AG04449 (cell line): ENCODE results near the gene FUS.

Source experiments
- CTCF ChIA-PET: fragments of 350-600 bp; formaldehyde crosslinking; extraction: SDS; loops from one replicate; lab custom pipeline; 2021; ENCODE audit warnings: antibody characterized with exemption; lab: Yijun Ruan, JAX
- POLR2A ChIA-PET: fragments of 400-600, 350-600 bp; formaldehyde crosslinking; extraction: SDS; loops from one replicate; lab custom pipeline; 2020; ENCODE audit warnings: antibody characterized with exemption, inconsistent platforms; lab: Yijun Ruan, JAX
- DNase-seq: peaks from one replicate; pipeline ENCODE4 v3.0.0-alpha.2; 2010; ENCODE audit warnings: low read depth, low spot score
- H3K4me3 ChIP-seq: 2 replicates; pipeline ENCODE4 v1.5.1; 2011; ENCODE audit warnings: low read depth, mild to moderate bottlenecking, control low read depth, low read length
- TF ChIP-seq, protein P1 (sequence below): IDR thresholded peaks from one replicate; pipeline ENCODE4 v1.5.1; 2011; ENCODE audit warnings: mild to moderate bottlenecking, moderate library complexity, low read length, control low read depth, inconsistent platforms; ENCODE audit not compliant: insufficient read depth; ENCODE audit errors: missing control alignments

The FUS gene

DNA sequence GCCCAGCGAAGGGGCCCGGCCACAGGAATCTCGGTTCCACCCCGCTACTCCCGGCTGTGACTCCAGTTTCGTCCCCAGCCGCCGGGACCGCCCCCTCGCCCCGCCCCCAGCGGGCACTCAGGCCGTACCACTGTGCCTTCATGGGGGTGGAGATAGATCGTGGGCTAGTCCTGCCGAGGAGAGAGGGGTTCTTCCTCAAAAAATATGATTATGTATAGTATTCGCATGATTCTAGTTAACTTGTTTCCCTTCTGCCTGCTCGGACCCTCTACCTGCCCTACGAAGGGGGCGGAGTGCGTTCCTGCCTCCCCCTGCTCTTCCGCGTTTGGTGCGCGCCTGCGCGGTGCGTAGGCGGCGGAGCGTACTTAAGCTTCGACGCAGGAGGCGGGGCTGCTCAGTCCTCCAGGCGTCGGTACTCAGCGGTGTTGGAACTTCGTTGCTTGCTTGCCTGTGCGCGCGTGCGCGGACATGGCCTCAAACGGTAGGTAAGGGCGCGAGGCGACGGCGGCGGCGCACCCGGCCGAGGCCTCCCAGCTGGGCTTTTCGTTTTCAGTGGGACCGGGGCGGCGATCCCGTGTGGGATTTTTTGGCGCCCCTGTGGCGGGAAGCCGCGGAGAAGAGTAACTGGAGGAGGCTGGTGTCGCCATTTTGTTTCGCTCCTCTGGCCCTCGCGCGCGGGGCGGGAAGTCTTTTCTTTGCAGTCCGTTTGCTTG, at the start of gene FUS:
Gene FUS (plus strand): TSS at position 393 of the 713 bp plus-strand sequence. CDS start 76 bp downstream, at position 469.
- peak within 1 kb of the TSS; percentile 95 for H3K4me3 ChIP-seq
- TF ChIP-seq, protein P1, sequence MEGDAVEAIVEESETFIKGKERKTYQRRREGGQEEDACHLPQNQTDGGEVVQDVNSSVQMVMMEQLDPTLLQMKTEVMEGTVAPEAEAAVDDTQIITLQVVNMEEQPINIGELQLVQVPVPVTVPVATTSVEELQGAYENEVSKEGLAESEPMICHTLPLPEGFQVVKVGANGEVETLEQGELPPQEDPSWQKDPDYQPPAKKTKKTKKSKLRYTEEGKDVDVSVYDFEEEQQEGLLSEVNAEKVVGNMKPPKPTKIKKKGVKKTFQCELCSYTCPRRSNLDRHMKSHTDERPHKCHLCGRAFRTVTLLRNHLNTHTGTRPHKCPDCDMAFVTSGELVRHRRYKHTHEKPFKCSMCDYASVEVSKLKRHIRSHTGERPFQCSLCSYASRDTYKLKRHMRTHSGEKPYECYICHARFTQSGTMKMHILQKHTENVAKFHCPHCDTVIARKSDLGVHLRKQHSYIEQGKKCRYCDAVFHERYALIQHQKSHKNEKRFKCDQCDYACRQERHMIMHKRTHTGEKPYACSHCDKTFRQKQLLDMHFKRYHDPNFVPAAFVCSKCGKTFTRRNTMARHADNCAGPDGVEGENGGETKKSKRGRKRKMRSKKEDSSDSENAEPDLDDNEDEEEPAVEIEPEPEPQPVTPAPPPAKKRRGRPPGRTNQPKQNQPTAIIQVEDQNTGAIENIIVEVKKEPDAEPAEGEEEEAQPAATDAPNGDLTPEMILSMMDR = no peak
- ChIA-PET POLR2A (interaction anchor here (0.6 to 2.6 kb wide), 45 partner anchors 9 to 694 kb away, joined by 3 to 31 read pairs (median 5); partner anchors contain the start of genes ARMC5, BCL7C, HSD3B7 and KAT8), CTCF (interaction anchor here (0.8 to 8.9 kb wide), 4 partner anchors 21 to 226 kb away, joined by 3 to 35 read pairs (median 4); no protein-coding TSS in a partner anchor)
- DNase-seq = peak; percentile 47

DNA sequence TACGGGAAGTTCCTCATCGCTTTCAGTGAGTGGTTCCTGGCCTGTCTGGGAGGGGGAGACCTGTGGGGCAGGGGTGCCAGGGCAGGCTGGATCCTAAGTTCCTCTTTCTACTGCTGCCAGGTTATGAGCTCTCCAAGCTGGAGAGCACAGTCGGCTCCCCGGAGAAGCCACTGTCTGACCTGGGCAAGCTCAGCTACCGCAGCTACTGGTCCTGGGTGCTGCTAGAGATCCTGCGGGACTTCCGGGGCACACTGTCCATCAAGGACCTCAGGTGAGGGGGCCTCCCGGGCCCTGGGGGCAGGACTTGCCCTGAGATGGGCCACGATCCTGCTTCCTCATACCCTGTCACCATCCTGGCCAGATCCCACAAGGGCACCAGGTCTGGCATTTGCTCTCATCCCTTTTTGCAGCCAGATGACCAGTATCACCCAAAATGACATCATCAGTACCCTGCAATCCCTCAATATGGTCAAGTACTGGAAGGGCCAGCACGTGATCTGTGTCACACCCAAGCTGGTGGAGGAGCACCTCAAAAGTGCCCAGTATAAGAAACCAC, 49.5 kb upstream of the FUS start:
- no peak overlapping the region for H3K4me3 ChIP-seq
- TF ChIP-seq, protein P1 = no peak
- DNase-seq = no peak
- CTCF ChIA-PET = interaction anchor here (1.4 to 1.9 kb wide), 3 partner anchors 9 to 12 kb away, joined by 4 to 8 read pairs (median 6); no protein-coding TSS in a partner anchor
- POLR2A ChIA-PET = interaction anchor here (1.0 to 1.5 kb wide), 2 partner anchors 9 to 12 kb away, joined by 3 read pairs; no protein-coding TSS in a partner anchor

DNA sequence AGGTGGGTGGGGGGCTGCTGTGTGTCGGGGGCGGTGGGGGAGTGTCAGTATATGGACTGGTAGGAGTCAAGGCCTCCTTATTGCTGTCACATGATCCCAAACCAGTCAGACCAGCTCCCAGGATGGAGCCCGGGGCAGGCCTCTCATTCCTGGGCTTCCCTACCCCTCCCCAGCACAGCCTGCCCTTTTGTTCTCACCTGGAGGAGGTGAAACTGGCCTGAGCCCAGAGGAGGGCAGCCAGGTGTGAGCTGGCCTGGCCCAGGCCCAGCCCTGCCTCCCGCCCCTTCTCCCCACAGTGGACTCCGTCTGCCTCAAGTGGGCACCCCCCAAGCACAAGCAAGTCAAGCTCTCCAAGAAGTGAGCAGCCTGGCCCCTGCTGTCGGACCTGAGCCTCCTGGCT, 49.0 kb upstream of the FUS start:
- ChIA-PET POLR2A (interaction anchor here (1.0 to 1.5 kb wide), 2 partner anchors 10 to 11 kb away, joined by 3 read pairs; no protein-coding TSS in a partner anchor), CTCF (interaction anchor here (1.6 to 1.9 kb wide), 2 partner anchors 8 to 11 kb away, joined by 4 to 6 read pairs; no protein-coding TSS in a partner anchor)
- no peak overlapping the region for H3K4me3 ChIP-seq
- no peak for DNase-seq
- TF ChIP-seq, protein P1 = no peak

DNA sequence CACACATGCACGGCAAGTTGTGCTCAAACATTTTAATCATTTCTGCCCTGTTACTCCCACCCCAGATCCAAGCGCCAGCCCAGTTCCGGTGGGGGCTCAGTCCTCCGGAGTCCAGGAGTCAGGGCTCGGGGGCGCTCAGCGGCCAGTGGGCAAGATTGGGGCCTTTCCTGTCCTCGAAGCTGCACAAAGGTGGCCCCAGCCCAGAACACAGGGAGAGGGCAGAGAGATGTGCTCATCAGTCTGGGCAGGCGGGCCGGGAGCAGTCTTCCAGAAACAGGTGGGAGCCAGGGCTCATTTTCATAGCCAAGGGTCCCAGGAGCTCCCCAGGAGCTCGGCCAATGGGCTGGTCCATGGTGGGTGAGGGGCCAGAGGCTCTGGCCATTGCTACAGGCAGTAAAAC, 48.5 kb upstream of the FUS start:
- no peak overlapping the region for H3K4me3 ChIP-seq
- CTCF ChIA-PET = interaction anchor here (1.9 kb wide), 1 partner anchor 11 kb away, joined by 6 read pairs; no protein-coding TSS in a partner anchor
- no peak for DNase-seq
- TF ChIP-seq, protein P1 = no peak
- POLR2A ChIA-PET = interaction anchor here (1.5 kb wide), 1 partner anchor 10 kb away, joined by 3 read pairs; no protein-coding TSS in a partner anchor

DNA sequence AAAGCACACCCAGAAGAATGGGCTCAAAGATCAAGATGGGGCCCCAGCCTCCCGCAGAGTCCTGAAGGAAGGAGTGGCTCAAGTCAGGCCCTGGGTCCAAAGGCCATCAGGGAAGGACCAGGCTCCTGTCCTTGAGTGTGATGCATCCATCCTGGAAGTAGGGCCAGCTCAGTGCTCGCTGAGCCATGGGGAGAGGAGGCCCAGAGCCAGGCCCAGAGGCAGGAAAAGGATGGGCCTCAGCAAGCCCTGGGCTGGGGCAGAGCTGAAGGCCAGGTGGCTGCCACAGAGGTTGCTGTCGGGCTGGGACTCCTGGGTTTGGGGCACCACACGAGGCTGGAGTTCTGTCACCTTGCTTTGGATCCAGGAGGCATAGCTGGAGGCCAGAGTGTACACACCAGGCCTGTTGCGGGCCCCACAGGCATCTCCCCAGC, 48.1 kb upstream of the FUS start:
- POLR2A ChIA-PET = no interaction called here
- no peak for DNase-seq
- CTCF ChIA-PET = interaction anchor here (1.9 kb wide), 1 partner anchor 10 kb away, joined by 6 read pairs; no protein-coding TSS in a partner anchor
- H3K4me3 ChIP-seq = no peak overlapping the region
- TF ChIP-seq, protein P1 = no peak
